ENCODE data around the gene ZNF200. TPM values are rescaled to one million over a fixed set of nuclear protein-coding genes. Genes with fewer than 3 reads are reported as not detected.
"Not testable (repeated sequence)": the region's sequence is repeated elsewhere in the genome, so short reads cannot be mapped to it uniquely, and the experiment has no call there.

The ZNF200 gene
- total RNA-seq, 1 donor from 2014 or later: 7.6 TPM

DNA sequence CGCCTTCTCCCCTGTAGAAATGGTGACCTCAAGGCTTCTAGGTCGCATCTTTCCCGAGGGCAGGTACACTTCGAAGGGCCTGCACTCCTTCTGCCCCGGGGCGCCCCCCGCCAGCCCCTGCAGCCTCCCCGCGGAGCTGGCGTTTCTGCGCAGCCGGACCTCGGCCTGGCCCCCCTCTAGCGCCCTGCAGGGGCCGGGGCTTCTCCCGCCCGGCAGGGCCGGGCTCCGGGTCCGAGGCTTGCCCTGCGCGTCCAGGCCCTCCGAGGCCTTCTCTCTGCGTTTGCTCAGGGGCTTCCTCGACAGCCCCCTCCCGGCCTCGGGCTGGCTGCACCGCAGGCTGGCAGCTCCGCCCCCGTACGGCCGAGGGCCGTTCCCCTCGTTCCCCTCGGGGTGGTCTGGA lies 19.4 kb upstream of the ZNF200 start:
- DNase-seq (ENCODE audit: low spot score): no peak

- DNase-seq (ENCODE audit: low spot score): no peak
Observed at GRCh38 chr16:3252967-3253366, 18.0 kb upstream of the ZNF200 start.

GRCh38 chr16:3249451-3249850 lies 14.5 kb upstream of the ZNF200 start:
- no peak for DNase-seq (ENCODE audit: low spot score)

DNA sequence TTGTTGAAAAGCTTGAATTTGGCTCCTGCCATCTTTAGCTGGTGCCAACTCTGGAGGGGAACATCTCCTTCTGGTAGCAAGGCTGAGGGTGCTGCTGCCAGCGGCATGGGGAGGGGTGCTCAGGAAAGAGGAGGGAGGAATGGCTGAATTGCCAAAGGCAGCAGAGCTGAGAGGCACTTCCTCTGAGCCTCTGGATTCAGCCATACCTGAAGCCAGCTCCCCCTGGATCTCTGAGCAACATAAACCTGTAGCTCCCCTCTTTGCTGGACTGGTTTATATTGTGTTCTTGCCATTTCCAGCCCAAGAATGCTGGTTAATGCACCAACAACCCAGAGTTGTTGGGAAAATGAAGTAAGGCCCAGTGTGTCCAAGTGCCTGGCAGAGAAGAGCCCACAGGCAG lies 14.1 kb upstream of the ZNF200 start:
- DNase-seq (ENCODE audit: low spot score): no peak

GRCh38 chr16:3248596-3248995 lies 13.6 kb upstream of the ZNF200 start:
- DNase-seq (ENCODE audit: low spot score): no peak

- DNase-seq (ENCODE audit: low spot score): no peak
Observed at GRCh38 chr16:3246876-3247275, 11.9 kb upstream of the ZNF200 start.

DNA sequence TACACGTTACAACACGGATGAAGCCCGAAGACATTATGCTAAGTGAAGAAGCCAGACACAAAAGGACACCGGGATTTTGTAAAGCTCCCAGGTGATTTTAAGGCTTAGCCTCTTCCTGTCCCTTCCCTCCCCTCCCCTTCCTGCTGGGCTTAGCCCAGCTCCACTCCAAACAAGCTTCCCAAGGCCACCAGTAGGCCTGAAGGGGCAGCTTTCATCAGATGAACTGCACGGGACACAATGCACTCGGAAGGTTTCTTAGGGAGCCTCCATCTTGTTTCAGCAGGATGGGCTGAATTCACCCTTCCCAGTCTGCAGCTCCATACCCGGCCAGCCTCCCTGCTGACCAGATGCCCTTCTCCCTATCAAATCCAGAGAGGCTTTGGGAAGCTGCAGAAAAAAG lies 11.0 kb upstream of the ZNF200 start:
- DNase-seq (ENCODE audit: low spot score): no peak

GRCh38 chr16:3243882-3244281 lies 8.9 kb upstream of the ZNF200 start:
- no peak for DNase-seq (ENCODE audit: low spot score)

DNA sequence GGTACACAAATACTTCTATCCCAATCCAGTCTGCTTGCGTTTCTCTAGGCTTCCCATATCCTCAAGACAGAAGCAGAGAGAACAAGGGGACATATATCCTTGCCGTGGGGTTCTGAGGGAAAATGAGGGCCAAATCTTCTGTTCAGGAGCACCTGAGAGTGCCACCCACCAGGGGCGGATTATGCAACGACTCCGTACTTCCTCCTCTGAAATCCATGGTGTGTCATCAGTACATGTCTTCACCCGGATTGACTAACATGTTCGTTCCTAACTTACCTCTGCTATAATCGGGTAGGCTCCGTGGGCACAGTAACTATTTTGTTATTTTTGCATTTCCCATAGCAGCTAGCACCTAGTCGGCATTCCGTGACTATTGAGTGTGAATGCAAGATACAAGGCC lies 7.8 kb upstream of the ZNF200 start:
- no peak for DNase-seq (ENCODE audit: low spot score)

- no peak for DNase-seq (ENCODE audit: low spot score)
Observed at GRCh38 chr16:3241761-3242160, 6.8 kb upstream of the ZNF200 start.

GRCh38 chr16:3235856-3236669 lies 1.1 kb upstream of the ZNF200 start:
- peak; percentile 21 for DNase-seq (ENCODE audit: low spot score)

GRCh38 chr16:3234543-3234856 lies 458 bp downstream of the ZNF200 start:
- DNase-seq (ENCODE audit: low spot score): no peak

DNA sequence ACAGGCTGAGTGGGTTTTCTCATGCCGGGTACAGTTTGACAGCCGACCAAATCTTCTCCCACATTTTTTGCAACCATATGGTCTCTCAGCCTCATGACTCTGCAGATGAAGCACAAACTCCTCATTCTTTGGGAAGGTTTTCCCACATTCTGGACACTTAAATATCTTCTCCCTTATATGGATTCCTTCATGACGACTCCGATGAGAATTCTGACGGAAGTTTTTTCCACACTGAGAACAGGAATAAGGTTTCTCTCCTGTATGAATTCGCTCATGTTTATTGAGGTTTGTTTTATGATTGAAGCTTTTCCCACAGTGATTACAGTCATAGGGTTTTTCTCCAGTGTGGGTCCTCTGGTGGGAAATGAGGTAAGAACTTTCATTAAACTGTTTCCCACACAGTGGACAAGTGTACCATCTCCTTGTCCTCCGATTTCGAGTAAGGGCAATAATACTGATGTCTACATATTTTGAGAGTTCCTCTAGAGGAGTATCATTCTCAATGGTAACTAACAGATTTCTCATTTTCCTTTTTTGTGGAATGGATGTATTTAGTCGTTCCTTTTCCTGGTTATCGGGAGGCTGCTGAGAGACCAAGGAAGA lies 10.9 kb downstream of the ZNF200 start:
- DNase-seq (ENCODE audit: low spot score): no peak

DNA sequence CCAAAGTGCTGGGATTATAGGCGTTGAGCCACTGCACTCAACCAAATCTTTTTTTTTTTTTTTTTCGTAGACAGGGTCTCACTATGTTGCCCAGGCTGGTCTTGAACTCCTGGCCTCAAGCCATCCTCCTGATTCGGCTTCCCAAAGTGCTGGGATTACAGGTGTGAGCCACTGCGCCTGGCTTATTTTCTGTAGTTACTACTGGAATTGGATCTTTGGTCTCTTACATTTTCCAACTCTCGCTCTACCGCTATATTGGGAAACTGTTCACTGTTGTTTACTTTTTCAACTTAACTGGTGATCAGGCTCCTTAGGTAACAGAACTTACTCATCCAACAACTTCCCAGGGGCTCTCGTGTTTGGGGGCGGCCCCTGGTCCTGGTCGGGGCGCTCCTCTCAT lies 14.1 kb downstream of the ZNF200 start:
- DNase-seq (ENCODE audit: low spot score): no peak

- DNase-seq (ENCODE audit: low spot score): no peak
Observed at GRCh38 chr16:3216263-3216640, 18.7 kb downstream of the ZNF200 start.

- DNase-seq (ENCODE audit: low spot score): no peak
Observed at GRCh38 chr16:3215601-3216262, 19.2 kb downstream of the ZNF200 start.

GRCh38 chr16:3214904-3215600 lies 19.9 kb downstream of the ZNF200 start:
- no peak for DNase-seq (ENCODE audit: low spot score)

DNA sequence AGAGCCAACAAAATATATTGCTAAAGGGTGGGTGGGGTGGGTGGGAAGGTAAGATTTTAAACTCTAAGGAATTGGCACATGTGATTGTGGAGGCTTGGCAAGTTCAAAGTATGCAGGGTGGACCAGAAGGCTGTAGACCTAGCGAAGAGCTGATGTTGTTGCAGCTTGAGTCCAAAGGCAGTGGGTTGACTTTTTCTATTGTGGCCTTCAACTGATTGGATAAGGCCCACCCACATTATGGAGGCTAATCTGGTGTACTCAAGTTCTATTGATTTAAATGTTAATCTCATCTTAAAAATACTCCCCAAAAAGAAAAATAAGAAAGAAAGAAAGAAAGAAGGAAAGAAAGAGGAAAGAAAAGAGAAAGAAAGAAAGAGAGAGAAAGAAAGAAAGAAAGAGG lies 22.4 kb downstream of the ZNF200 start:
- DNase-seq (ENCODE audit: low spot score): no peak

DNA sequence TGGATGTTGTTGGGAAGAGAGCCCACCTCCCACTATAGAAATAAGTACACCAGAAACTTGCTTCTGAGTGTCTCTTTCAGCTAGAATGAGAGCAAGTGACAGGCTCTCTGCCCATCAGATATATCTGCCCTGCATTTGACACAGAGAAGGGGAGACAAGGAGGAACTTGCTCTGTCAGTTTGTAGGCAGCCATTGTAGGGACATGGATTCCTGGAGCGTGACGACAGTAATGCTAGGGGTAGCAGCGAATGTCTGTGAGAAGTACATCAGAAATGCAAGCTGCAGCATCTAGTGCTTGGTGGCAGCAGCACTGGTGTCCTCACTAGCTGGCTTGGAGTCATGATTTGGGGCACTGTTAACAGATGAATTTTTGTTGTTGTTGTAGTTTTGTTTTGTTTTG lies 23.0 kb downstream of the ZNF200 start:
- no peak for DNase-seq (ENCODE audit: low spot score)

- no peak for DNase-seq (ENCODE audit: low spot score)
Observed at GRCh38 chr16:3207086-3207953, 27.6 kb downstream of the ZNF200 start.

DNA sequence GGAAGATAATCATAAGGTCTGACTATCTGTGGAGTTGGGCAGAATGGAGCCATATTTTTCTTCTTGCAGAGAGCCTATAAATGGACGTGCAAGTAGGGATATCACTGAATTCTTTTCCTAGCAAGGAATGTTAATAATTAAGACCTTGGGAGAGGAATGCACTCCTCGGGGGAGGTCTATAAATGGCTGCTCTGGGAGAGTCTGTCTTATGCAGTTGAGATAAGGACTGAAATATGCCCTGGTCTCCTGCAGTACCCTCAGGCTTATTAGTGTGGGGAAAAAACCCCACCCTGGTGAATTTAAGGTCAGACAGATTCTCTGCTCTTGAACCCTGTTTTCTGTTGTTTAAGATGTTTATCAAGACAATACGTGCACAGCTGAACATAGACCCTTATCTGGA lies 29.0 kb downstream of the ZNF200 start:
- not testable (repeated sequence) for DNase-seq (ENCODE audit: low spot score)
